Neural cell (in vitro differentiated cells): Measurements from ENCODE around the gene DLST. TPM values are rescaled to one million over a fixed set of nuclear protein-coding genes. Genes with fewer than 3 reads are reported as not detected.

ENCODE experiments used
- H2AFZ ChIP-seq: fragments of 200-600, 300-800 bp; sonication (generic), shearing (Covaris generic); 2 replicates; pipeline ENCODE4 v1.6.0; 2014; ENCODE audit warnings: low read depth, mild to moderate bottlenecking, antibody characterized with exemption, low read length, moderate library complexity
- H3F3A ChIP-seq: fragments of 200-600 bp; shearing (Covaris generic); 2 replicates; pipeline ENCODE4 v1.6.1; 2016; ENCODE audit warnings: mild to moderate bottlenecking, moderate library complexity, mixed read lengths, antibody characterized with exemption, low read length; ENCODE audit not compliant: insufficient read depth, poor library complexity, severe bottlenecking
- H3K27ac ChIP-seq: fragments of 200-600, 300-800 bp; sonication (generic), shearing (Covaris generic); 2 replicates; pipeline ENCODE4 v1.5.1; 2014; ENCODE audit warnings: mild to moderate bottlenecking, low read length, moderate library complexity
- H3K27me3 ChIP-seq: fragments of 300-800, 200-600 bp; sonication (generic), shearing (Covaris generic); 2 replicates; pipeline ENCODE4 v1.6.0; 2014; ENCODE audit warnings: mild to moderate bottlenecking, low read depth, low read length, moderate library complexity; ENCODE audit not compliant: insufficient read depth
- H3K36me3 ChIP-seq: fragments of 300-800, 200-600 bp; sonication (generic), shearing (Covaris generic); 2 replicates; pipeline ENCODE4 v1.5.1; 2014; ENCODE audit warnings: mild to moderate bottlenecking, antibody characterized with exemption, low read length, moderate library complexity; ENCODE audit not compliant: insufficient read depth
- H3K4me2 ChIP-seq: fragments of 300-800, 200-600 bp; sonication (generic), shearing (Covaris generic); 2 replicates; pipeline ENCODE4 v1.6.0; 2014; ENCODE audit warnings: mild to moderate bottlenecking, low read length
- H3K4me3 ChIP-seq: fragments of 300-800, 200-600 bp; sonication (generic), shearing (Covaris generic); 2 replicates; pipeline ENCODE4 v1.5.1; 2014; ENCODE audit warnings: mild to moderate bottlenecking, low read length, moderate library complexity
- H3K79me2 ChIP-seq: fragments of 200-600 bp; shearing (Covaris generic); replicated peaks from 2 replicates; pipeline ENCODE4 v1.6.0; 2014; ENCODE audit warnings: mild to moderate bottlenecking, low read length, moderate library complexity; ENCODE audit not compliant: insufficient read depth
- H3K9ac ChIP-seq: fragments of 300-800, 200-600 bp; sonication (generic), shearing (Covaris generic); 2 replicates; pipeline ENCODE4 v1.6.1; 2016; ENCODE audit warnings: mild to moderate bottlenecking, low read length, mixed read lengths
- H3K9me2 ChIP-seq: fragments of 200-600 bp; shearing (Covaris generic); 2 replicates; pipeline ENCODE4 v1.6.1; 2016; ENCODE audit warnings: mild to moderate bottlenecking, low read length, mixed read lengths; ENCODE audit not compliant: insufficient read depth
- H3K9me3 ChIP-seq: fragments of 200-600, 300-800 bp; sonication (generic), shearing (Covaris generic); 2 replicates; pipeline ENCODE4 v1.6.1; 2016; ENCODE audit warnings: mild to moderate bottlenecking, mixed run types, low read length, moderate library complexity, mixed read lengths
- H4K20me1 ChIP-seq: fragments of 200-600 bp; shearing (Covaris generic); 2 replicates; pipeline ENCODE4 v1.6.1; 2016; ENCODE audit warnings: mild to moderate bottlenecking, mixed run types; ENCODE audit not compliant: insufficient read depth
- EP300 ChIP-seq: fragments of 450-650 bp; conservative IDR thresholded peaks from 2 replicates; pipeline ENCODE4 v1.6.1; 2014; ENCODE audit warnings: antibody characterized with exemption, mild to moderate bottlenecking, moderate library complexity; ENCODE audit not compliant: poor library complexity, severe bottlenecking
- EZH2 ChIP-seq: fragments of 200-600, 300-800 bp; shearing (Covaris generic), sonication (generic); IDR thresholded peaks from 2 replicates; pipeline ENCODE4 v1.6.1; 2014; ENCODE audit warnings: antibody characterized with exemption, low read length, borderline replicate concordance, mild to moderate bottlenecking; ENCODE audit not compliant: insufficient read depth, poor library complexity, severe bottlenecking
- MXI1 ChIP-seq: fragments of 450-650 bp; conservative IDR thresholded peaks from 2 replicates; pipeline ENCODE4 v1.6.1; 2014; ENCODE audit warnings: antibody characterized with exemption, mild to moderate bottlenecking; ENCODE audit not compliant: poor library complexity, severe bottlenecking
- POLR2AphosphoS5 ChIP-seq: IDR thresholded peaks from 2 replicates; pipeline ENCODE4 v1.6.1; 2012
- RAD21 ChIP-seq: fragments of 450-650 bp; conservative IDR thresholded peaks from 2 replicates; pipeline ENCODE4 v1.6.1; 2014; ENCODE audit warnings: antibody characterized with exemption, mild to moderate bottlenecking, moderate library complexity
- REST ChIP-seq: IDR thresholded peaks from 2 replicates; pipeline ENCODE4 v1.6.1; 2012; ENCODE audit warnings: borderline replicate concordance
- SMC3 ChIP-seq: fragments of 450-650 bp; conservative IDR thresholded peaks from 2 replicates; pipeline ENCODE4 v1.6.1; 2014; ENCODE audit warnings: antibody characterized with exemption, mild to moderate bottlenecking, moderate library complexity; ENCODE audit not compliant: poor library complexity
- TAF1 ChIP-seq: IDR thresholded peaks from 2 replicates; pipeline ENCODE4 v1.6.1; 2012; ENCODE audit warnings: low read depth
- polyA plus RNA-seq: library from polyadenylated mRNA; depleted of rRNA; stranded (reverse); fragments of >200 nt; gene quantifications from 2 replicates; pipeline ENCODE4 v1.2.3, GENCODE V29; 2014
- TF ChIP-seq, protein P1 (sequence below): fragments of 450-650 bp; IDR thresholded peaks from 2 replicates; pipeline ENCODE4 v1.5.1; 2014; ENCODE audit warnings: antibody characterized with exemption, mild to moderate bottlenecking, moderate library complexity; ENCODE audit not compliant: poor library complexity, severe bottlenecking

DLST gene
- polyA plus RNA-seq, 1 donor from 2014 or later = 59.7 TPM

GRCh38 chr14:74875941-74876913 is 5.5 kb upstream of the DLST start, which contains the start of gene PROX2:
Gene PROX2, minus strand, starts transcription at chr14:74876145. Its CDS starts 12,311 bp downstream, at chr14:74863834.
- Histone ChIP-seq H4K20me1 (no peaks in the 10 kb centered on the region), H3K9me3 (no peaks in the 10 kb centered on the region), H3K9ac (no peak within 1 kb of the TSS), H3K27ac (no peak within 1 kb of the TSS), H3K79me2 (no peaks in the 10 kb centered on the region), H2AFZ (no peak within 1 kb of the TSS), H3K9me2 (no peaks in the 10 kb centered on the region), H3K4me3 (no peak within 1 kb of the TSS), H3K36me3 (no peaks in the 10 kb centered on the region), H3K4me2 (no peak within 1 kb of the TSS), H3K27me3 (no peaks in the 10 kb centered on the region), H3F3A (no peaks in the 10 kb centered on the region)
- TF ChIP-seq TAF1 (no peak), SMC3 (no peak)

- H3K4me2 ChIP-seq = no peak overlapping the region
- H3K9me3 ChIP-seq = no peaks in the 10 kb centered on the region
- TF ChIP-seq EZH2 (no peak), RAD21 (no peak), EP300 (no peak), MXI1 (no peak), SMC3 (no peak), REST (no peak), POLR2AphosphoS5 (no peak), TAF1 (no peak)
- TF ChIP-seq, protein P1, sequence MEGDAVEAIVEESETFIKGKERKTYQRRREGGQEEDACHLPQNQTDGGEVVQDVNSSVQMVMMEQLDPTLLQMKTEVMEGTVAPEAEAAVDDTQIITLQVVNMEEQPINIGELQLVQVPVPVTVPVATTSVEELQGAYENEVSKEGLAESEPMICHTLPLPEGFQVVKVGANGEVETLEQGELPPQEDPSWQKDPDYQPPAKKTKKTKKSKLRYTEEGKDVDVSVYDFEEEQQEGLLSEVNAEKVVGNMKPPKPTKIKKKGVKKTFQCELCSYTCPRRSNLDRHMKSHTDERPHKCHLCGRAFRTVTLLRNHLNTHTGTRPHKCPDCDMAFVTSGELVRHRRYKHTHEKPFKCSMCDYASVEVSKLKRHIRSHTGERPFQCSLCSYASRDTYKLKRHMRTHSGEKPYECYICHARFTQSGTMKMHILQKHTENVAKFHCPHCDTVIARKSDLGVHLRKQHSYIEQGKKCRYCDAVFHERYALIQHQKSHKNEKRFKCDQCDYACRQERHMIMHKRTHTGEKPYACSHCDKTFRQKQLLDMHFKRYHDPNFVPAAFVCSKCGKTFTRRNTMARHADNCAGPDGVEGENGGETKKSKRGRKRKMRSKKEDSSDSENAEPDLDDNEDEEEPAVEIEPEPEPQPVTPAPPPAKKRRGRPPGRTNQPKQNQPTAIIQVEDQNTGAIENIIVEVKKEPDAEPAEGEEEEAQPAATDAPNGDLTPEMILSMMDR = no peak
- no peaks in the 10 kb centered on the region for H4K20me1 ChIP-seq
- no peak overlapping the region for H3K27ac ChIP-seq
- H3F3A ChIP-seq = no peaks in the 10 kb centered on the region
- H3K79me2 ChIP-seq = peaks cover 28% of the 10 kb centered on the region
- no peak overlapping the region for H2AFZ ChIP-seq
- H3K36me3 ChIP-seq = no peaks in the 10 kb centered on the region
- H3K27me3 ChIP-seq = no peaks in the 10 kb centered on the region
- no peak overlapping the region for H3K9ac ChIP-seq
- H3K4me3 ChIP-seq = no peak overlapping the region
- H3K9me2 ChIP-seq = no peaks in the 10 kb centered on the region
Observed at GRCh38 chr14:74879427-74880182, 2.1 kb upstream of the DLST start.
